A549 (cell line): ENCODE results near the gene TUBG2. TPM values are rescaled to one million over a fixed set of nuclear protein-coding genes. Genes with fewer than 3 reads are reported as not detected.
A peak's percentile ranks its signal among the peaks of the same experiment; 100 is the strongest.

Source experiments
- ATOH8 ChIP-seq: fragments of 250-450 bp; sonication (Bioruptor Pico); IDR thresholded peaks from 2 replicates; pipeline ENCODE4 v1.5.0; 2020; ENCODE audit warnings: low read depth, mild to moderate bottlenecking, moderate library complexity
- BHLHE40 ChIP-seq: IDR thresholded peaks from 2 replicates; pipeline ENCODE4 v1.6.1; 2012; ENCODE audit warnings: low read depth, low read length, inconsistent platforms
- CBX8 ChIP-seq: fragments of 200-600 bp; sonication (generic); IDR thresholded peaks from 2 replicates; pipeline ENCODE4 v1.6.1; 2016
- E2F6 ChIP-seq: IDR thresholded peaks from 2 replicates; pipeline ENCODE4 v1.6.1; 2012; ENCODE audit warnings: low read depth, borderline replicate concordance
- ELK1 ChIP-seq: fragments of 150-350 bp; IDR thresholded peaks from 2 replicates; pipeline ENCODE4 v1.6.1; 2014; ENCODE audit warnings: low read depth, mild to moderate bottlenecking, low read length
- EP300 ChIP-seq, 2 experiments: fragments of >200 bp; sonication (Bioruptor Twin); formaldehyde crosslinking; IDR thresholded peaks; 2 replicates in 1 of 2; 3 replicates in 1 of 2; pipeline ENCODE4 v1.6.1; 2016 to 2017
- ESRRA ChIP-seq: fragments of 150-350 bp; IDR thresholded peaks from 2 replicates; pipeline ENCODE4 v1.6.1; 2014; ENCODE audit warnings: mild to moderate bottlenecking, low read length, borderline replicate concordance
- FOXS1 ChIP-seq: fragments of 250-450 bp; sonication (Bioruptor Pico); IDR thresholded peaks from 2 replicates; pipeline ENCODE4 v1.5.0; 2020; ENCODE audit warnings: mild to moderate bottlenecking, moderate library complexity
- HEYL ChIP-seq: fragments of 250-450 bp; sonication (Bioruptor Pico); IDR thresholded peaks from 2 replicates; pipeline ENCODE4 v1.8.0; 2021; ENCODE audit warnings: mild to moderate bottlenecking, moderate library complexity
- HOXA7 ChIP-seq: fragments of 250-450 bp; sonication (Bioruptor Pico); IDR thresholded peaks from 2 replicates; pipeline ENCODE4 v1.5.0; 2020; ENCODE audit warnings: mild to moderate bottlenecking, moderate library complexity
- HOXB5 ChIP-seq: fragments of 250-450 bp; sonication (Bioruptor Pico); IDR thresholded peaks from 2 replicates; pipeline ENCODE4 v1.5.0; 2020; ENCODE audit warnings: mild to moderate bottlenecking, moderate library complexity
- JUNB ChIP-seq: fragments of >200 bp; sonication (Bioruptor Twin); formaldehyde crosslinking; IDR thresholded peaks from 2 replicates; pipeline ENCODE4 v1.6.1; 2016
- MAZ ChIP-seq: fragments of 150-350 bp; IDR thresholded peaks from 2 replicates; pipeline ENCODE4 v1.6.1; 2014; ENCODE audit warnings: antibody characterized with exemption, low read depth, low read length, borderline replicate concordance
- RARB ChIP-seq: fragments of 250-450 bp; sonication (Bioruptor Pico); IDR thresholded peaks from 2 replicates; pipeline ENCODE4 v1.8.0; 2021; ENCODE audit warnings: mild to moderate bottlenecking, moderate library complexity
- RCOR1 ChIP-seq: fragments of 150-350 bp; IDR thresholded peaks from 2 replicates; pipeline ENCODE4 v1.6.1; 2014; ENCODE audit warnings: antibody characterized with exemption, low read length, low read depth
- RFX5 ChIP-seq: fragments of 450-650 bp; IDR thresholded peaks from 2 replicates; pipeline ENCODE4 v1.7.1; 2014; ENCODE audit warnings: antibody characterized with exemption, mild to moderate bottlenecking, moderate library complexity
- SREBF2 ChIP-seq: fragments of 450-650 bp; IDR thresholded peaks from 2 replicates; pipeline ENCODE4 v1.6.1; 2014; ENCODE audit warnings: mild to moderate bottlenecking, moderate library complexity
- TFCP2L1 ChIP-seq: fragments of 250-450 bp; sonication (Bioruptor Pico); IDR thresholded peaks from 2 replicates; pipeline ENCODE4 v1.5.0; 2021; ENCODE audit warnings: mild to moderate bottlenecking
- TP53 ChIP-seq: fragments of 250-450 bp; sonication (Bioruptor Pico); IDR thresholded peaks from 2 replicates; pipeline ENCODE4 v1.5.0; 2021; ENCODE audit warnings: mild to moderate bottlenecking, moderate library complexity
- ZC3H11A ChIP-seq: fragments of 450-650 bp; IDR thresholded peaks from 2 replicates; pipeline ENCODE4 v1.6.1; 2014; ENCODE audit warnings: antibody characterized with exemption, mild to moderate bottlenecking
- polyA plus RNA-seq, 4 experiments: library from polyadenylated mRNA; depleted of rRNA in 3 of 4; stranded (reverse); fragments of >200 nt; fragmentation: RNase III in 1 of 4; extraction: RNeasy Plus Mini Kit Qiagen cat#74134 plus additional on column Dnase treatment in 1 of 4; gene quantifications; 2 replicates in 3 of 4; 3 replicates in 1 of 4; pipeline ENCODE4 v1.2.3, GENCODE V29; 2011 to 2017
- TF ChIP-seq, protein P1 (sequence below): fragments of 450-650 bp; IDR thresholded peaks from 2 replicates; pipeline ENCODE4 v1.6.1; 2014; ENCODE audit warnings: antibody characterized with exemption
- TF ChIP-seq, protein P2 (sequence below): fragments of 250-450 bp; sonication (Bioruptor Pico); IDR thresholded peaks from 2 replicates; pipeline ENCODE4 v1.5.0; 2021; ENCODE audit warnings: mild to moderate bottlenecking, moderate library complexity, borderline replicate concordance
- TF ChIP-seq, protein P3 (sequence below): IDR thresholded peaks from 2 replicates; pipeline ENCODE4 v1.6.1; 2012

The TUBG2 gene
- polyA plus RNA-seq, 2 of the 4 experiments (the other 2 are of a cell fraction) = 14.9 to 30.6 TPM

- TF ChIP-seq HOXB5 (CRISPR knock-in tag) (peak; percentile 66), ZC3H11A (no peak), RCOR1 (no peak), FOXS1 (no peak), TP53 (peak; percentile 71; the same call in 1 of the 2 replicates), SREBF2 (no peak), RARB (CRISPR knock-in tag) (no peak), HOXA7 (peak; percentile 53; the same call in 1 of the 2 replicates), ATOH8 (CRISPR knock-in tag) (peak; percentile 69; the same call in 1 of the 2 replicates), ESRRA (no peak), RFX5 (peak; percentile 29; the same call in 1 of the 2 replicates), BHLHE40 (peak; percentile 79), ELK1 (no peak), E2F6 (peak; percentile 80), CBX8 (no peak), JUNB (no peak), MAZ (0 out of 2 replicates have a peak, but pooled peaks have one; percentile 69), TFCP2L1 (CRISPR knock-in tag) (peak; percentile 66; the same call in 1 of the 2 replicates), HEYL (no peak), EP300 (IDR thresholded peaks at IDR 0.05) (no peak)
- TF ChIP-seq, protein P1, sequence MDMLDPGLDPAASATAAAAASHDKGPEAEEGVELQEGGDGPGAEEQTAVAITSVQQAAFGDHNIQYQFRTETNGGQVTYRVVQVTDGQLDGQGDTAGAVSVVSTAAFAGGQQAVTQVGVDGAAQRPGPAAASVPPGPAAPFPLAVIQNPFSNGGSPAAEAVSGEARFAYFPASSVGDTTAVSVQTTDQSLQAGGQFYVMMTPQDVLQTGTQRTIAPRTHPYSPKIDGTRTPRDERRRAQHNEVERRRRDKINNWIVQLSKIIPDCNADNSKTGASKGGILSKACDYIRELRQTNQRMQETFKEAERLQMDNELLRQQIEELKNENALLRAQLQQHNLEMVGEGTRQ = peak; percentile 16; the same call in 1 of the 2 replicates
- TF ChIP-seq, protein P2, sequence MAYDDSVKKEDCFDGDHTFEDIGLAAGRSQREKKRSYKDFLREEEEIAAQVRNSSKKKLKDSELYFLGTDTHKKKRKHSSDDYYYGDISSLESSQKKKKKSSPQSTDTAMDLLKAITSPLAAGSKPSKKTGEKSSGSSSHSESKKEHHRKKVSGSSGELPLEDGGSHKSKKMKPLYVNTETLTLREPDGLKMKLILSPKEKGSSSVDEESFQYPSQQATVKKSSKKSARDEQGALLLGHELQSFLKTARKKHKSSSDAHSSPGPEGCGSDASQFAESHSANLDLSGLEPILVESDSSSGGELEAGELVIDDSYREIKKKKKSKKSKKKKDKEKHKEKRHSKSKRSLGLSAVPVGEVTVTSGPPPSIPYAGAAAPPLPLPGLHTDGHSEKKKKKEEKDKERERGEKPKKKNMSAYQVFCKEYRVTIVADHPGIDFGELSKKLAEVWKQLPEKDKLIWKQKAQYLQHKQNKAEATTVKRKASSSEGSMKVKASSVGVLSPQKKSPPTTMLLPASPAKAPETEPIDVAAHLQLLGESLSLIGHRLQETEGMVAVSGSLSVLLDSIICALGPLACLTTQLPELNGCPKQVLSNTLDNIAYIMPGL (CRISPR knock-in tag) = no peak
- TF ChIP-seq, protein P3, sequence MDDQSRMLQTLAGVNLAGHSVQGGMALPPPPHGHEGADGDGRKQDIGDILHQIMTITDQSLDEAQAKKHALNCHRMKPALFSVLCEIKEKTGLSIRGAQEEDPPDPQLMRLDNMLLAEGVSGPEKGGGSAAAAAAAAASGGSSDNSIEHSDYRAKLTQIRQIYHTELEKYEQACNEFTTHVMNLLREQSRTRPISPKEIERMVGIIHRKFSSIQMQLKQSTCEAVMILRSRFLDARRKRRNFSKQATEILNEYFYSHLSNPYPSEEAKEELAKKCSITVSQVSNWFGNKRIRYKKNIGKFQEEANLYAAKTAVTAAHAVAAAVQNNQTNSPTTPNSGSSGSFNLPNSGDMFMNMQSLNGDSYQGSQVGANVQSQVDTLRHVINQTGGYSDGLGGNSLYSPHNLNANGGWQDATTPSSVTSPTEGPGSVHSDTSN = no peak
- TF ChIP-seq, all 56 proteins: peak for 23
Measured at GRCh38 chr17:42677921-42678781, 19.1 kb downstream of the TUBG2 start (continued).
